HepG2 (cell line): ENCODE measurements around the gene MOAP1. TPM values are rescaled to one million over a fixed set of nuclear protein-coding genes. Genes with fewer than 3 reads are reported as not detected.

ENCODE experiments used
- AKNA ChIP-seq: sonication (generic); formaldehyde crosslinking; IDR thresholded peaks from 2 replicates; pipeline ENCODE4 v1.4.0; 2020; ENCODE audit warnings: missing genetic modification reagents, borderline replicate concordance
- CENPT ChIP-seq: sonication (generic); formaldehyde crosslinking; IDR thresholded peaks from 2 replicates; pipeline ENCODE4 v1.8.0; 2022; ENCODE audit warnings: low read depth, mild to moderate bottlenecking, moderate library complexity, missing genetic modification reagents
- CREM ChIP-seq, 2 experiments: sonication (generic) in 1 of 2; formaldehyde crosslinking in 1 of 2; IDR thresholded peaks; 2 replicates each; pipeline versions ENCODE4 v1.4.0 to v1.6.1; 2016 to 2020; ENCODE audit warnings: antibody characterized with exemption in 1 of 2, mild to moderate bottlenecking in 1 of 2, missing genetic modification reagents in 1 of 2
- HNF4G ChIP-seq, 2 experiments: sonication (generic) in 1 of 2; formaldehyde crosslinking in 1 of 2; IDR thresholded peaks; 2 replicates each; pipeline versions ENCODE4 v1.4.0 to v1.6.1; 2011 to 2020; ENCODE audit warnings: borderline replicate concordance in 2 of 2, low read depth in 2 of 2, mild to moderate bottlenecking in 2 of 2, low read length in 1 of 2, missing genetic modification reagents in 1 of 2, moderate library complexity in 1 of 2
- MED13 ChIP-seq: sonication (generic); formaldehyde crosslinking; IDR thresholded peaks from 2 replicates; pipeline ENCODE4 v1.5.0; 2020; ENCODE audit warnings: missing genetic modification reagents
- NFE2 ChIP-seq: sonication (generic); formaldehyde crosslinking; IDR thresholded peaks from 2 replicates; pipeline ENCODE4 v1.4.0; 2020; ENCODE audit warnings: missing genetic modification reagents
- NFKB2 ChIP-seq: sonication (generic); formaldehyde crosslinking; IDR thresholded peaks from 2 replicates; pipeline ENCODE4 v1.4.0; 2020; ENCODE audit warnings: missing genetic modification reagents, borderline replicate concordance
- POGZ ChIP-seq: sonication (generic); formaldehyde crosslinking; IDR thresholded peaks from 2 replicates; pipeline ENCODE4 v1.4.0; 2020; ENCODE audit warnings: mild to moderate bottlenecking, missing genetic modification reagents
- TAF1 ChIP-seq: sonication (generic); formaldehyde crosslinking; IDR thresholded peaks from 2 replicates; pipeline ENCODE4 v1.4.0; 2020; ENCODE audit warnings: missing genetic modification reagents
- TFDP2 ChIP-seq: sonication (generic); formaldehyde crosslinking; IDR thresholded peaks from 2 replicates; pipeline ENCODE4 v1.4.0; 2020; ENCODE audit warnings: missing genetic modification reagents
- ZGPAT ChIP-seq: IDR thresholded peaks from 2 replicates; pipeline ENCODE4 v1.6.1; 2016; ENCODE audit warnings: mild to moderate bottlenecking
- ZNF44 ChIP-seq: sonication (generic); formaldehyde crosslinking; IDR thresholded peaks from 2 replicates; pipeline ENCODE4 v1.5.1; 2020; ENCODE audit warnings: mild to moderate bottlenecking, missing genetic modification reagents
- ZNF678 ChIP-seq: sonication (generic); formaldehyde crosslinking; IDR thresholded peaks from 2 replicates; pipeline ENCODE4 v1.4.0; 2020; ENCODE audit warnings: mild to moderate bottlenecking, missing genetic modification reagents
- ZNF746 ChIP-seq: sonication (generic); formaldehyde crosslinking; IDR thresholded peaks from 2 replicates; pipeline ENCODE4 v1.8.0; 2022; ENCODE audit warnings: mild to moderate bottlenecking, missing genetic modification reagents
- ZSCAN30 ChIP-seq: sonication (generic); formaldehyde crosslinking; IDR thresholded peaks from 2 replicates; pipeline ENCODE4 v1.5.0; 2020; ENCODE audit warnings: mild to moderate bottlenecking, missing genetic modification reagents
- ZZZ3 ChIP-seq: sonication (generic); formaldehyde crosslinking; IDR thresholded peaks from 2 replicates; pipeline ENCODE4 v1.4.0; 2020; ENCODE audit warnings: missing genetic modification reagents, mild to moderate bottlenecking, borderline replicate concordance
- polyA plus RNA-seq, 8 experiments: library from polyadenylated mRNA; depleted of rRNA in 3 of 8; stranded (reverse) in 7 of 8; unstranded in 1 of 8; fragments of >200 nt; fragmentation: Illumina TruSeq in 4 of 8; extraction: Trizol in 4 of 8; gene quantifications; 2 replicates each; pipeline versions ENCODE4 v1.2.1 to v1.2.3, GENCODE V29; 2011 to 2016; ENCODE audit warnings: low read depth in 4 of 8, missing spikeins in 1 of 8, mixed read lengths in 1 of 8; ENCODE audit not compliant: insufficient read depth in 1 of 8
- total RNA-seq, 5 experiments: library from RNA; depleted of rRNA; stranded (reverse); fragments of >200 nt; fragmentation: Illumina TruSeq; extraction: Trizol; gene quantifications; 2 replicates each; pipeline ENCODE4 v1.2.3, GENCODE V29; 2016; ENCODE audit warnings: low read depth in 1 of 5
- TF ChIP-seq, protein P1 (sequence below): sonication (generic); formaldehyde crosslinking; IDR thresholded peaks from 2 replicates; pipeline ENCODE4 v1.5.1; 2020; ENCODE audit warnings: mild to moderate bottlenecking, missing genetic modification reagents, borderline replicate concordance
- TF ChIP-seq, protein P2 (sequence below): IDR thresholded peaks from 2 replicates; pipeline ENCODE4 v1.6.1; 2016; ENCODE audit warnings: missing genetic modification reagents, missing compliant biosample characterization

The MOAP1 gene
- total and polyA plus RNA-seq, 2 of the 13 experiments (the other 11 are each of a cell fraction or from before 2014, with no cell fraction given): 14.6 to 47.0 TPM

DNA sequence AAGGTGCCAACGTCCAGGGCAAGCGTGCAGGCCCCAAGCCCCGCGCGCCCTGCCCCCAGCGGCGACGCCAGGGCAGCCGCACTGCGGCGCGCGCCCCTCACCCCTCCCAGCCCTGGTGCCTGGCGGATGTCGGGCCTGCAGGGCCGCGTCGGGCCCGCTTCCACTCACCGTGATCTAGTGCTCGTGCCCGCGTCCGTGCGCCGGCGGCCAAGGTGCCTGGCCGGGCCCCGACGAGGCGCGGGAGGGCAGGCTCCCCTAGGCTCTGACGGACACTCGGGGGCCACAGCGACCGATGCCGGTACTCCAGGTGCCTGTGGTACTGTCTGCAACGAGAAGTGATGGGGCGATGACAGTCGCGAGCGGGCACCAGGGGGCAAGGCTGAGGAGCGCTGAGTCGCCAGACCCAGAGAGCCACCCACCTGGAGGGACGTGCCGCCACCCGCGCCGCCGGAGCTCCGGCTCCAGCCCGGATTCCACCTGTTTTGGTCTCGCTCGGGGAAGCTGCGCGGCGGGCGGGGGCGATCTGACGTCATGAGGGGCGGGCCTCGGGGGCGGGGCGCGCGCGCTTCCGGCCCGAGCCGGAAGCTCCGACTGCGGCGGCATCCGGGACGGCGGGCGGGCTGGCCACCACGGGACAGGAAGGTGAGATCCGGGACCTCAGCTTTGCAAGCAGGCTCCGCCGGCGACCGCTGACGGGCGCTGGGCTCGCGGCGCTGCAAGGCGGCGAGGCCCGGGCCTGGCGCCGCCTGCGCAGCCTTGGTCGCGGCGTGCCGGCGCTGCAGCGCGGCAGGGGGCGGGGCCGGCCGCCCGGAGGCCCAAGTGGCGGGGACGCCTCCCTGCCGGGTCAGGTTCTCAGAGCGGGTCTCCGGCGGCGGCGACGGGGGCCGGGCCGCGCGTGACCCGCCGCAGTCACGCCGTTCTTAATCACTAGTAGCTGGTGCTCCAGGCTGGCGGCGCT, at the start of gene MOAP1, which contains the start of gene LYSET (continued):
- peak; percentile 68 for TF ChIP-seq ZGPAT
- TF ChIP-seq CENPT: no peak
- TF ChIP-seq POGZ: no peak
- no peak for TF ChIP-seq AKNA (CRISPR knock-in tag)
- TF ChIP-seq NFE2 (CRISPR knock-in tag): no peak; the same call in 1 of the 2 replicates
- TF ChIP-seq ZNF746 (CRISPR knock-in tag): no peak; the same call in 1 of the 2 replicates
- TF ChIP-seq, protein P1, sequence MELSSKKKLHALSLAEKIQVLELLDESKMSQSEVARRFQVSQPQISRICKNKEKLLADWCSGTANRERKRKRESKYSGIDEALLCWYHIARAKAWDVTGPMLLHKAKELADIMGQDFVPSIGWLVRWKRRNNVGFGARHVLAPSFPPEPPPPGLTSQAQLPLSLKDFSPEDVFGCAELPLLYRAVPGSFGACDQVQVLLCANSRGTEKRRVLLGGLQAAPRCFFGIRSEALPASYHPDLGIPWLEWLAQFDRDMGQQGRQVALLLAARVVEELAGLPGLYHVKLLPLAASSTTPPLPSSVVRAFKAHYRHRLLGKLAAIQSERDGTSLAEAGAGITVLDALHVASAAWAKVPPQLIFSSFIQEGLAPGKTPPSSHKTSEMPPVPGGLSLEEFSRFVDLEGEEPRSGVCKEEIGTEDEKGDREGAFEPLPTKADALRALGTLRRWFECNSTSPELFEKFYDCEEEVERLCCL (CRISPR knock-in tag): no peak
- peak; percentile 81 for TF ChIP-seq NFKB2 (CRISPR knock-in tag)
- peak; percentile 34 for TF ChIP-seq TFDP2
- no peak for TF ChIP-seq ZSCAN30 (CRISPR knock-in tag)
- TF ChIP-seq HNF4G (IDR thresholded peaks at IDR 0.05; ENCODE audit: borderline replicate concordance, low read depth, low read length): peak; percentile 16; the same call in 1 of the 2 replicates
- peak; percentile 4; the same call in 1 of the 2 replicates for TF ChIP-seq HNF4G (CRISPR knock-in tag; IDR thresholded peaks at IDR 0.05; ENCODE audit: borderline replicate concordance, low read depth)
- no peak for TF ChIP-seq CREM (IDR thresholded peaks at IDR 0.05)
- TF ChIP-seq CREM (CRISPR knock-in tag; IDR thresholded peaks at IDR 0.05): no peak
- TF ChIP-seq MED13: peak; percentile 72; the same call in 1 of the 2 replicates
- TF ChIP-seq ZNF678 (CRISPR knock-in tag): no peak
- TF ChIP-seq, protein P2, sequence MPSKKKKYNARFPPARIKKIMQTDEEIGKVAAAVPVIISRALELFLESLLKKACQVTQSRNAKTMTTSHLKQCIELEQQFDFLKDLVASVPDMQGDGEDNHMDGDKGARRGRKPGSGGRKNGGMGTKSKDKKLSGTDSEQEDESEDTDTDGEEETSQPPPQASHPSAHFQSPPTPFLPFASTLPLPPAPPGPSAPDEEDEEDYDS (CRISPR knock-in tag): peak; percentile 12; the same call in 1 of the 2 replicates
- TF ChIP-seq ZZZ3: 0 out of 2 replicates have a peak, but pooled peaks have one; percentile 47
- TF ChIP-seq ZNF44 (CRISPR knock-in tag): no peak
- peak; percentile 83 for TF ChIP-seq TAF1 (CRISPR knock-in tag)
